ENCODE results near the gene REXO4.
"Not testable (repeated sequence)": the region's sequence is repeated elsewhere in the genome, so short reads cannot be mapped to it uniquely, and the experiment has no call there.

The REXO4 gene

GRCh38 chr9:133378408-133378962, 39.3 kb downstream of the REXO4 start:
- no peaks in the 10 kb centered on the region for H3K9me3 ChIP-seq (ENCODE audit: insufficient read depth, low read depth, low read length)
- H3K4me2 ChIP-seq (ENCODE audit: low read depth, low read length, poor library complexity, severe bottlenecking) = no peak overlapping the region
- TF ChIP-seq, protein P1, sequence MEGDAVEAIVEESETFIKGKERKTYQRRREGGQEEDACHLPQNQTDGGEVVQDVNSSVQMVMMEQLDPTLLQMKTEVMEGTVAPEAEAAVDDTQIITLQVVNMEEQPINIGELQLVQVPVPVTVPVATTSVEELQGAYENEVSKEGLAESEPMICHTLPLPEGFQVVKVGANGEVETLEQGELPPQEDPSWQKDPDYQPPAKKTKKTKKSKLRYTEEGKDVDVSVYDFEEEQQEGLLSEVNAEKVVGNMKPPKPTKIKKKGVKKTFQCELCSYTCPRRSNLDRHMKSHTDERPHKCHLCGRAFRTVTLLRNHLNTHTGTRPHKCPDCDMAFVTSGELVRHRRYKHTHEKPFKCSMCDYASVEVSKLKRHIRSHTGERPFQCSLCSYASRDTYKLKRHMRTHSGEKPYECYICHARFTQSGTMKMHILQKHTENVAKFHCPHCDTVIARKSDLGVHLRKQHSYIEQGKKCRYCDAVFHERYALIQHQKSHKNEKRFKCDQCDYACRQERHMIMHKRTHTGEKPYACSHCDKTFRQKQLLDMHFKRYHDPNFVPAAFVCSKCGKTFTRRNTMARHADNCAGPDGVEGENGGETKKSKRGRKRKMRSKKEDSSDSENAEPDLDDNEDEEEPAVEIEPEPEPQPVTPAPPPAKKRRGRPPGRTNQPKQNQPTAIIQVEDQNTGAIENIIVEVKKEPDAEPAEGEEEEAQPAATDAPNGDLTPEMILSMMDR (conservative IDR thresholded peaks at IDR 0.05; ENCODE audit: low read length) = no peak
- TF ChIP-seq EZH2phosphoT487 (IDR thresholded peaks at IDR 0.05; ENCODE audit: borderline replicate concordance) = no peak
- no peaks in the 10 kb centered on the region for H3K36me3 ChIP-seq (ENCODE audit: insufficient read depth, low read length)
- peaks cover 22% of the 10 kb centered on the region for H4K20me1 ChIP-seq (ENCODE audit: insufficient read depth, low read length, poor library complexity, severe bottlenecking)
- no peaks in the 10 kb centered on the region for H3K27me3 ChIP-seq (ENCODE audit: insufficient read depth, low read length, poor library complexity, severe bottlenecking)
- H3K4me3 ChIP-seq (ENCODE audit: low read length, poor library complexity, severe bottlenecking) = no peak overlapping the region
- H2AFZ ChIP-seq (ENCODE audit: low read length) = no peak overlapping the region
- peaks cover 24% of the 10 kb centered on the region for H3K79me2 ChIP-seq (ENCODE audit: insufficient read depth, low read length)
- peaks cover 18% of the 10 kb centered on the region for H3K4me1 ChIP-seq (ENCODE audit: insufficient read depth, low read length, poor library complexity, severe bottlenecking)
- no peaks in the 10 kb centered on the region for H3K9me2 ChIP-seq (replicated peaks; ENCODE audit: low read depth, low read length)
- no peak overlapping the region for H3K9ac ChIP-seq (ENCODE audit: low read depth, low read length, poor library complexity, severe bottlenecking)
- H3F3A ChIP-seq (ENCODE audit: low read depth) = no peaks in the 10 kb centered on the region

- no peaks in the 10 kb centered on the region for H3F3A ChIP-seq (ENCODE audit: low read depth)
- no peaks in the 10 kb centered on the region for H3K9me3 ChIP-seq (ENCODE audit: insufficient read depth, low read depth, low read length)
- H3K4me3 ChIP-seq (ENCODE audit: low read length, poor library complexity, severe bottlenecking) = no peak overlapping the region
- H2AFZ ChIP-seq (ENCODE audit: low read length) = no peak overlapping the region
- H3K79me2 ChIP-seq (ENCODE audit: insufficient read depth, low read length) = peaks cover 31% of the 10 kb centered on the region
- TF ChIP-seq, protein P1 (conservative IDR thresholded peaks at IDR 0.05; ENCODE audit: low read length) = no peak
- TF ChIP-seq EZH2phosphoT487 (IDR thresholded peaks at IDR 0.05; ENCODE audit: borderline replicate concordance) = no peak
- H4K20me1 ChIP-seq (ENCODE audit: insufficient read depth, low read length, poor library complexity, severe bottlenecking) = peaks cover 29% of the 10 kb centered on the region
- H3K36me3 ChIP-seq (ENCODE audit: insufficient read depth, low read length) = no peaks in the 10 kb centered on the region
- no peaks in the 10 kb centered on the region for H3K9me2 ChIP-seq (replicated peaks; ENCODE audit: low read depth, low read length)
- peaks cover 23% of the 10 kb centered on the region for H3K4me1 ChIP-seq (ENCODE audit: insufficient read depth, low read length, poor library complexity, severe bottlenecking)
- no peak overlapping the region for H3K4me2 ChIP-seq (ENCODE audit: low read depth, low read length, poor library complexity, severe bottlenecking)
- no peak overlapping the region for H3K9ac ChIP-seq (ENCODE audit: low read depth, low read length, poor library complexity, severe bottlenecking)
- H3K27me3 ChIP-seq (ENCODE audit: insufficient read depth, low read length, poor library complexity, severe bottlenecking) = no peaks in the 10 kb centered on the region
Measured at GRCh38 chr9:133377721-133378216, 40.0 kb downstream of the REXO4 start.

DNA sequence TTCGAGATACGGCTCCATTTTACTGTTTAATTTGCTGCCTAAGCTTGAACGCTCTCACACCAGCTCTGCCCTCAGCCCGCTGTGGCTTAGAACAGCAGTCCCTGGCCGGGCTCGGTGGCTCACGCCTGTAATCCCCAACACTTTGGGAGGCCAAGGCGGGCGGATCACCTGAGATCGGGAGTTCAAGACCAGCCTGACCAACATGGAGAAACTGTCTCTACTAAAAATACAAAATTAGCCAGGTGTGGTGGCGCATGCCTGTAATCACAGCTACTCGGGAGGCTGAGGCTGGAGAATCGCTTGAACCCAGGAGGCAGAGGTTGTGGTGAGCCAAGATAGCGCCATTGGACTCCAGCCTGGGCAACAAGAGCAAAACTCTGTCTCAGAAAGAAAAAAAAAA, 40.5 kb downstream of the REXO4 start:
- not testable (repeated sequence) for H3K9me2 ChIP-seq (replicated peaks; ENCODE audit: low read depth, low read length); H3K36me3 ChIP-seq (ENCODE audit: insufficient read depth, low read length); H3F3A ChIP-seq (ENCODE audit: low read depth); H2AFZ ChIP-seq (ENCODE audit: low read length); H3K9me3 ChIP-seq (ENCODE audit: insufficient read depth, low read depth, low read length); H3K27me3 ChIP-seq (ENCODE audit: insufficient read depth, low read length, poor library complexity, severe bottlenecking)
- Histone ChIP-seq H3K4me2 (ENCODE audit: low read depth, low read length, poor library complexity, severe bottlenecking) (peak overlapping the region; percentile 73), H4K20me1 (ENCODE audit: insufficient read depth, low read length, poor library complexity, severe bottlenecking) (peaks cover 34% of the 10 kb centered on the region), H3K9ac (ENCODE audit: low read depth, low read length, poor library complexity, severe bottlenecking) (peak overlapping the region; percentile 76), H3K4me1 (ENCODE audit: insufficient read depth, low read length, poor library complexity, severe bottlenecking) (peaks cover 28% of the 10 kb centered on the region), H3K4me3 (ENCODE audit: low read length, poor library complexity, severe bottlenecking) (peak overlapping the region; percentile 99), H3K79me2 (ENCODE audit: insufficient read depth, low read length) (peaks cover 36% of the 10 kb centered on the region)
